Testis (tissue), 3 donors: ENCODE results near the gene LRRC73. TPM values are rescaled to one million over a fixed set of nuclear protein-coding genes. Genes with fewer than 3 reads are reported as not detected.
"Not testable (repeated sequence)": the region's sequence is repeated elsewhere in the genome, so short reads cannot be mapped to it uniquely, and the experiment has no call there.

ENCODE experiments used
- DNase-seq: peaks from one replicate; pipeline ENCODE4 v3.0.0-alpha.2; 2019
- H3K27ac ChIP-seq, 2 donors: fragments of 200-600 bp; sonication (generic); one replicate each; pipeline ENCODE4 v1.5.1; 2019
- H3K27me3 ChIP-seq: fragments of 200-600 bp; sonication (generic); one replicate; pipeline ENCODE4 v1.5.1; 2019
- H3K36me3 ChIP-seq: fragments of 200-600 bp; sonication (generic); one replicate; pipeline ENCODE4 v1.5.1; 2017; ENCODE audit warnings: low read depth; ENCODE audit errors: missing control alignments
- H3K4me1 ChIP-seq: fragments of 200-600 bp; sonication (generic); one replicate; pipeline ENCODE4 v1.5.1; 2019
- H3K4me3 ChIP-seq, 2 donors: fragments of 200-600 bp; sonication (generic); one replicate each; pipeline ENCODE4 v1.5.1; 2017 to 2019
- H3K9me3 ChIP-seq: fragments of 200-600 bp; sonication (generic); one replicate; pipeline ENCODE4 v1.5.1; 2017
- CTCF ChIP-seq, 3 experiments: fragments of 450-650 bp in 2 of 3; fragments of 200-600 bp in 1 of 3; sonication (generic) in 1 of 3; IDR thresholded peaks; one replicate each; pipeline ENCODE4 v1.5.1; 2016 to 2019; ENCODE audit warnings: antibody characterized with exemption in 3 of 3, mild to moderate bottlenecking in 2 of 3, moderate library complexity in 1 of 3
- POLR2A ChIP-seq: fragments of 450-650 bp; IDR thresholded peaks from one replicate; pipeline ENCODE4 v1.6.1; 2017; ENCODE audit warnings: antibody characterized with exemption, mild to moderate bottlenecking, moderate library complexity
- WGBS, 2 donors: methylation state at CpG; one replicate each; pipeline ENCODE4 v1.1.5; 2018; 5-methylcytosine and 5-hydroxymethylcytosine counted together
- intact Hi-C: fragments of 100-400 bp; cut with DNase I; formaldehyde crosslinking; loops from one replicate; pipeline ENCODE4 v1.15.1; 2023; ENCODE audit warnings: low total_unique reads
- polyA plus RNA-seq: library from polyadenylated mRNA; stranded (reverse); fragments of 350-450 nt; fragmentation: Illumina TruSeq; extraction: RNeasy Lipid Tissue Mini Kit (QIAGEN cat#74804); gene quantifications from one replicate; pipeline ENCODE4 v1.2.3, GENCODE V29; 2014; ENCODE audit warnings: low read depth, low replicate concordance; ENCODE audit not compliant: insufficient read depth
- small RNA-seq, 2 donors: library from RNA; depleted of rRNA; stranded (forward); fragments of <200 nt; gene quantifications; one replicate each; pipeline ENCODE3, GENCODE V24; 2016
- total RNA-seq, 2 donors: library from RNA; depleted of rRNA; stranded (reverse); fragments of >200 nt; gene quantifications; one replicate each; pipeline ENCODE4 v1.2.3, GENCODE V29; 2016

Gene LRRC73
- total and polyA plus RNA-seq, 3 donors from 2014 or later: 20.1 to 50.6 (median 29.3) TPM

GRCh38 chr6:43460032-43460431 is 50.1 kb downstream of the LRRC73 start:
- H3K27me3 ChIP-seq: no peaks in the 10 kb centered on the region
- TF ChIP-seq CTCF (IDR thresholded peaks at IDR 0.05) (no peak), POLR2A (no peak)
- 77 to 83% methylated on average over 4 of the region's 4 CpGs for WGBS, 2 donors
- H3K4me1 ChIP-seq: no peaks in the 10 kb centered on the region
- H3K36me3 ChIP-seq: no peaks in the 10 kb centered on the region
- no peak overlapping the region for H3K4me3 ChIP-seq
- intact Hi-C loops: no loop called here
- DNase-seq: no peak
- H3K27ac ChIP-seq: no peak overlapping the region
- no peaks in the 10 kb centered on the region for H3K9me3 ChIP-seq

- Histone ChIP-seq H3K27me3 (no peaks in the 10 kb centered on the region), H3K9me3 (no peaks in the 10 kb centered on the region), H3K4me3 (no peak overlapping the region), H3K4me1 (no peaks in the 10 kb centered on the region), H3K27ac (no peak overlapping the region), H3K36me3 (no peaks in the 10 kb centered on the region)
- DNase-seq: no peak
- intact Hi-C loops: loop anchor here (10.0 kb wide), 1 partner anchor 45 kb away; no protein-coding TSS in a partner anchor
- 56 to 78% methylated on average over 1 of the region's 1 CpG for WGBS, 2 donors
- TF ChIP-seq CTCF (IDR thresholded peaks at IDR 0.05) (no peak), POLR2A (no peak)
Observed at GRCh38 chr6:43459535-43459934, 50.6 kb downstream of the LRRC73 start.

DNA sequence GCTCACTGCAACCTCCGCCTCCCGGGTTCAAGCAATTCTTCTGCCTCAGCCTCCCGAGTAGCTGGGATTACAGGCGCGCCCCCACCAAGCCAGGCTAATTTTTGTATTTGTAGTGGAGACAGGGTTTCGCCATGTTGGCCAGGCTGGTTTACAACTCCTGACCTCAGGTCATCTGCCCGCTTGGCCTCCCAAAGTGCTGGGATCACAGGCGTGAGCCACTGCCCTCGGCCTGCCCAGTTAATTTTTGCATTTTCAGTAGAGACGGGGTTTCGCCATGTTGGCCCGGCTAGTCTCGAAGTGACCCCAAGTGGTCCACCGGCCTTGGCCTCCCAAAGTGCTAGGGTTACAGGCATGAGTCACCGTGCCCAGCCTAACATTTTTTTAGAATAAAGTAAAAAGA is 52.0 kb downstream of the LRRC73 start:
- not testable (repeated sequence) for H3K9me3 ChIP-seq, H3K4me3 ChIP-seq, H3K27ac ChIP-seq, DNase-seq, H3K36me3 ChIP-seq, H3K27me3 ChIP-seq, H3K4me1 ChIP-seq
- 76 to 81% methylated on average over 15 of the region's 15 CpGs for WGBS, 2 donors
- intact Hi-C loops: loop anchor here (10.0 kb wide), 1 partner anchor 47 kb away; no protein-coding TSS in a partner anchor

- no peaks in the 10 kb centered on the region for H3K27me3 ChIP-seq
Observed at GRCh38 chr6:43457643-43458042, 52.5 kb downstream of the LRRC73 start.

More at GRCh38 chr6:43457643-43458042, 52.5 kb downstream of the LRRC73 start:
- TF ChIP-seq POLR2A (no peak), CTCF (IDR thresholded peaks at IDR 0.05) (no peak)
- intact Hi-C loops: loop anchor here (10.0 kb wide), 1 partner anchor 47 kb away; no protein-coding TSS in a partner anchor
- H3K36me3 ChIP-seq: no peaks in the 10 kb centered on the region
- 37 to 57% methylated on average over 9 of the region's 9 CpGs for WGBS, 2 donors
- H3K4me3 ChIP-seq: no peak overlapping the region
- no peak for DNase-seq
- H3K9me3 ChIP-seq: no peaks in the 10 kb centered on the region
- H3K27ac ChIP-seq: no peak overlapping the region
- H3K4me1 ChIP-seq: no peaks in the 10 kb centered on the region

Small RNA genes within 50 kb of the gene (small RNA-seq; reads per million reads assigned to genes)
- gene RF00426 (0 reads per million in 2 donors), gene RNU6-1113P (0 reads per million in 2 donors)

Other genes starting within 250 kb of the LRRC73 start
- gene SLC22A7, start 212.1 kb downstream of the LRRC73 start, total RNA-seq: not detected
- not detected for gene SLC22A7, start 212.1 kb downstream of the LRRC73 start, polyA plus RNA-seq
- gene CRIP3, start 201.5 kb downstream of the LRRC73 start, total RNA-seq: 10 to 100 TPM; 13.4 to 33.4 TPM
- gene CRIP3, start 201.5 kb downstream of the LRRC73 start, polyA plus RNA-seq: 34.3 TPM
- 100 to 1,000 TPM in 1 of 2 donors, 10 to 100 TPM in 1; 79.7 to 123 TPM for gene ZNF318, start 140.7 kb downstream of the LRRC73 start, total RNA-seq
- 97.9 TPM for gene ZNF318, start 140.7 kb downstream of the LRRC73 start, polyA plus RNA-seq
- 10 to 100 TPM; 29.2 to 34.0 TPM for gene ABCC10, start 82.8 kb downstream of the LRRC73 start, total RNA-seq
- 21.0 TPM for gene ABCC10, start 82.8 kb downstream of the LRRC73 start, polyA plus RNA-seq
- 1 to 10 TPM; 1.7 to 1.9 TPM for gene DLK2, start 54.8 kb downstream of the LRRC73 start, total RNA-seq
- gene DLK2, start 54.8 kb downstream of the LRRC73 start, polyA plus RNA-seq: 1.3 TPM
- 10 to 100 TPM; 55.9 to 59.1 TPM for gene TJAP1, start 32.8 kb downstream of the LRRC73 start, total RNA-seq
- gene TJAP1, start 32.8 kb downstream of the LRRC73 start, polyA plus RNA-seq: 35.4 TPM
- gene YIPF3, start 6.6 kb upstream of the LRRC73 start, total RNA-seq: 100 to 1,000 TPM; 130 to 138 TPM
- 131 TPM for gene YIPF3, start 6.6 kb upstream of the LRRC73 start, polyA plus RNA-seq
- gene POLR1C, start 6.7 kb upstream of the LRRC73 start, total RNA-seq: 10 to 100 TPM; 35.0 to 37.7 TPM
- 41.3 TPM for gene POLR1C, start 6.7 kb upstream of the LRRC73 start, polyA plus RNA-seq
- 10 to 100 TPM; 53.7 to 65.8 TPM for gene XPO5, start 65.7 kb upstream of the LRRC73 start, total RNA-seq
- gene XPO5, start 65.7 kb upstream of the LRRC73 start, polyA plus RNA-seq: 79.1 TPM
- 10 to 100 TPM; 11.7 to 18.3 TPM for gene POLH, start 65.8 kb upstream of the LRRC73 start, total RNA-seq
- 29.5 TPM for gene POLH, start 65.8 kb upstream of the LRRC73 start, polyA plus RNA-seq
- gene GTPBP2, start 118.9 kb upstream of the LRRC73 start, total RNA-seq: 10 to 100 TPM; 59.5 to 64.7 TPM
- 59.0 TPM for gene GTPBP2, start 118.9 kb upstream of the LRRC73 start, polyA plus RNA-seq
- 10 to 100 TPM; 40.5 to 42.4 TPM for gene MAD2L1BP, start 125.5 kb upstream of the LRRC73 start, total RNA-seq
- gene MAD2L1BP, start 125.5 kb upstream of the LRRC73 start, polyA plus RNA-seq: 38.3 TPM
- gene RSPH9, start 134.7 kb upstream of the LRRC73 start, total RNA-seq: 1 to 10 TPM; 6.1 to 8.3 TPM
- gene RSPH9, start 134.7 kb upstream of the LRRC73 start, polyA plus RNA-seq: 22.8 TPM
- 10 to 100 TPM; 37.5 to 48.6 TPM for gene MRPS18A, start 177.4 kb upstream of the LRRC73 start, total RNA-seq
- 63.0 TPM for gene MRPS18A, start 177.4 kb upstream of the LRRC73 start, polyA plus RNA-seq